C4-2B (cell line): Measurements from ENCODE around the gene ABLIM3.

Experiments used
- H3K27ac ChIP-seq: fragments of 450-650 bp; 2 replicates; pipeline ENCODE4 v1.5.1; 2017
- CTCF ChIP-seq: fragments of 450-650 bp; conservative IDR thresholded peaks from 2 replicates; pipeline ENCODE4 v1.5.1; 2017; ENCODE audit warnings: mild to moderate bottlenecking
- ZFX ChIP-seq: fragments of 450-650 bp; IDR thresholded peaks from 2 replicates; pipeline ENCODE4 v1.6.1; 2017

ABLIM3 gene

GRCh38 chr5:149271716-149272563 lies 130.6 kb downstream of the ABLIM3 start, which contains the start of gene AFAP1L1:
TSS of gene AFAP1L1 (plus strand) at chr5:149271859. CDS start at chr5:149271969, 110 bp downstream.
- H3K27ac ChIP-seq = peak within 1 kb of the TSS; percentile 37
- TF ChIP-seq CTCF (no peak), ZFX (peak; percentile 21; the same call in 1 of the 2 replicates)

GRCh38 chr5:149272781-149273180 lies 131.5 kb downstream of the ABLIM3 start:
- H3K27ac ChIP-seq = peak overlapping the region; percentile 37; the same call in 1 of the 2 replicates

GRCh38 chr5:149273237-149273636 lies 131.9 kb downstream of the ABLIM3 start:
- H3K27ac ChIP-seq = no peak overlapping the region
- TF ChIP-seq CTCF (no peak), ZFX (no peak)

GRCh38 chr5:149273950-149274349 lies 132.7 kb downstream of the ABLIM3 start:
- no peak overlapping the region for H3K27ac ChIP-seq
- TF ChIP-seq ZFX (no peak), CTCF (no peak)

GRCh38 chr5:149274939-149275338 lies 133.6 kb downstream of the ABLIM3 start:
- H3K27ac ChIP-seq = no peak overlapping the region
- no peak for TF ChIP-seq ZFX
- no peak for TF ChIP-seq CTCF

GRCh38 chr5:149277801-149278200 lies 136.5 kb downstream of the ABLIM3 start:
- no peak for TF ChIP-seq CTCF
- no peak overlapping the region for H3K27ac ChIP-seq

- TF ChIP-seq CTCF (no peak), ZFX (no peak)
- H3K27ac ChIP-seq = no peak overlapping the region
These were observed 137.3 kb downstream of the ABLIM3 start for GRCh38 chr5:149278451-149279210.
